GM23338 (cell line): ENCODE data around the gene KAT6B. TPM values are rescaled to one million over a fixed set of nuclear protein-coding genes. Genes with fewer than 3 reads are reported as not detected.

ENCODE experiments used
- ATAC-seq: fragments of 200-7000 bp; cut with Tn5 transposase; 3 replicates; pipeline ENCODE4 v1.9.1; 2020
- DNase-seq: peaks from one replicate; pipeline ENCODE4 v3.0.0-alpha.2; 2015; ENCODE audit warnings: low spot score
- H2AFZ ChIP-seq: fragments of 200-600 bp; sonication (generic); 2 replicates; pipeline ENCODE4 v1.8.0; 2016; ENCODE audit warnings: antibody characterized with exemption, mild to moderate bottlenecking, moderate library complexity
- H3F3A ChIP-seq: fragments of 200-600 bp; sonication (generic); replicated peaks from 2 replicates; pipeline ENCODE4 v1.8.0; 2017; ENCODE audit warnings: antibody characterized with exemption, mixed run types, low read depth
- H3K27ac ChIP-seq: fragments of 200-600 bp; sonication (generic); 2 replicates; pipeline ENCODE4 v1.6.1; 2016; ENCODE audit warnings: low read depth
- H3K27me3 ChIP-seq: fragments of 200-600 bp; sonication (generic); 2 replicates; pipeline ENCODE4 v1.8.0; 2016; ENCODE audit warnings: mild to moderate bottlenecking, mixed run types, moderate library complexity; ENCODE audit not compliant: insufficient read depth
- H3K36me3 ChIP-seq: fragments of 200-600 bp; sonication (generic); 2 replicates; pipeline ENCODE4 v1.8.0; 2016; ENCODE audit warnings: mild to moderate bottlenecking; ENCODE audit not compliant: insufficient read depth
- H3K4me1 ChIP-seq: fragments of 200-600 bp; sonication (generic); 2 replicates; pipeline ENCODE4 v1.8.0; 2016; ENCODE audit warnings: mild to moderate bottlenecking, moderate library complexity; ENCODE audit not compliant: insufficient read depth
- H3K4me2 ChIP-seq: fragments of 200-600 bp; sonication (generic); 2 replicates; pipeline ENCODE4 v1.7.1; 2017; ENCODE audit warnings: mixed run types
- H3K4me3 ChIP-seq: fragments of 200-600 bp; sonication (generic); 2 replicates; pipeline ENCODE4 v1.6.1; 2016; ENCODE audit warnings: mixed run types
- H3K79me2 ChIP-seq: fragments of 200-600 bp; sonication (generic); replicated peaks from 2 replicates; pipeline ENCODE4 v1.8.0; 2017; ENCODE audit warnings: mild to moderate bottlenecking; ENCODE audit not compliant: insufficient read depth
- H3K9me2 ChIP-seq: fragments of 200-600 bp; sonication (generic); 2 replicates; pipeline ENCODE4 v1.8.0; 2017; ENCODE audit not compliant: insufficient read depth
- H4K20me1 ChIP-seq: fragments of 200-600 bp; sonication (generic); replicated peaks from 2 replicates; pipeline ENCODE4 v1.8.0; 2017; ENCODE audit warnings: mild to moderate bottlenecking; ENCODE audit not compliant: insufficient read depth
- H3K27ac Mint-ChIP-seq: 2 replicates; pipeline ENCODE4 v1.8.0; 2020; ENCODE audit warnings: inconsistent platforms, mild to moderate bottlenecking, moderate library complexity, mixed read lengths
- H3K27me3 Mint-ChIP-seq: 3 replicates; pipeline ENCODE4 v1.8.0; 2022; ENCODE audit warnings: low read depth, mild to moderate bottlenecking, moderate library complexity, mixed read lengths, inconsistent platforms; ENCODE audit not compliant: insufficient read depth, poor library complexity
- H3K36me3 Mint-ChIP-seq: 3 replicates; pipeline ENCODE4 v1.8.0; 2021; ENCODE audit warnings: low read depth, mild to moderate bottlenecking, inconsistent platforms, moderate library complexity, mixed read lengths
- H3K4me1 Mint-ChIP-seq: 3 replicates; pipeline ENCODE4 v1.8.0; 2020; ENCODE audit warnings: mild to moderate bottlenecking, inconsistent platforms, mixed read lengths
- H3K4me3 Mint-ChIP-seq: 3 replicates; pipeline ENCODE4 v1.8.0; 2021; ENCODE audit warnings: moderate library complexity, mild to moderate bottlenecking, inconsistent platforms, mixed read lengths
- H3K9me3 Mint-ChIP-seq: 3 replicates; pipeline ENCODE4 v1.8.0; 2020; ENCODE audit warnings: moderate library complexity, mild to moderate bottlenecking, inconsistent platforms, mixed read lengths
- ETS1 ChIP-seq: IDR thresholded peaks from 2 replicates; pipeline ENCODE4 v1.6.1; 2016; ENCODE audit warnings: antibody characterized with exemption
- EZH2 ChIP-seq: fragments of 200-600 bp; sonication (generic); IDR thresholded peaks from one replicate; pipeline ENCODE4 v1.8.0; 2017; ENCODE audit warnings: antibody characterized with exemption, mild to moderate bottlenecking, low read depth; ENCODE audit not compliant: unreplicated experiment
- EZH2phosphoT487 ChIP-seq: fragments of 200-600 bp; sonication (generic); IDR thresholded peaks from one replicate; pipeline ENCODE4 v1.8.1; 2018; ENCODE audit warnings: antibody characterized with exemption; ENCODE audit not compliant: unreplicated experiment
- REST ChIP-seq: IDR thresholded peaks from one replicate; pipeline ENCODE4 v1.6.1; 2018; ENCODE audit warnings: antibody characterized with exemption; ENCODE audit not compliant: unreplicated experiment
- STAT1 ChIP-seq: IDR thresholded peaks from one replicate; pipeline ENCODE4 v1.6.1; 2016; ENCODE audit warnings: antibody characterized with exemption; ENCODE audit not compliant: unreplicated experiment
- ZNF114 ChIP-seq: fragments of 250-450 bp; sonication (Bioruptor Pico); IDR thresholded peaks from 2 replicates; pipeline ENCODE4 v1.5.0; 2020; ENCODE audit warnings: mild to moderate bottlenecking, moderate library complexity
- ZNF331 ChIP-seq: fragments of 250-450 bp; sonication (Bioruptor Pico); IDR thresholded peaks from 2 replicates; pipeline ENCODE4 v1.5.0; 2020; ENCODE audit warnings: low read depth, mild to moderate bottlenecking, moderate library complexity
- polyA plus RNA-seq: library from polyadenylated mRNA; unstranded; fragments of >200 nt; fragmentation: Nextera tagmentation; extraction: Ambion mirVana; gene quantifications from 2 replicates; pipeline ENCODE4 v1.2.1, GENCODE V29; 2016
- total RNA-seq: library from RNA; depleted of rRNA; stranded (reverse); fragments of >200 nt; shearing (Covaris generic); gene quantifications from 2 replicates; pipeline ENCODE4 v1.2.3, GENCODE V29; 2014

Gene KAT6B
- total and polyA plus RNA-seq, 2 experiments from 2014 or later, result 21.3 to 31.4 TPM

- H3K4me1 Mint-ChIP-seq, result peaks cover 11% of the 10 kb centered on the region
- H3K27ac Mint-ChIP-seq, result no peak overlapping the region
- no peaks in the 10 kb centered on the region for H3K4me1 ChIP-seq
- H3K79me2 ChIP-seq, result no peaks in the 10 kb centered on the region
- H3K36me3 Mint-ChIP-seq, result no peaks in the 10 kb centered on the region
- no peaks in the 10 kb centered on the region for H3K9me3 Mint-ChIP-seq
- no peak overlapping the region for H3K4me3 Mint-ChIP-seq
- H3K27me3 Mint-ChIP-seq, result no peaks in the 10 kb centered on the region
- no peak overlapping the region for H3K27ac ChIP-seq
- H3K4me2 ChIP-seq, result no peak overlapping the region
- no peaks in the 10 kb centered on the region for H3F3A ChIP-seq
- H4K20me1 ChIP-seq, result no peaks in the 10 kb centered on the region
- TF ChIP-seq REST, result no peak
- no peak for TF ChIP-seq EZH2phosphoT487
- TF ChIP-seq ETS1, result no peak
- TF ChIP-seq EZH2, result no peak
- TF ChIP-seq ZNF331, result no peak
- no peak for DNase-seq
- H3K4me3 ChIP-seq, result no peak overlapping the region
- no peaks in the 10 kb centered on the region for H3K36me3 ChIP-seq
- H2AFZ ChIP-seq, result no peak overlapping the region
- H3K27me3 ChIP-seq, result no peaks in the 10 kb centered on the region
- H3K9me2 ChIP-seq, result no peaks in the 10 kb centered on the region
- ATAC-seq, result no peak
These were observed 188.3 kb downstream of the KAT6B start for GRCh38 chr10:75014516-75015230.

- no peaks in the 10 kb centered on the region for H3K36me3 ChIP-seq
- no peaks in the 10 kb centered on the region for H3K9me3 Mint-ChIP-seq
- no peak for ATAC-seq
- TF ChIP-seq ZNF114 (CRISPR knock-in tag) (no peak), STAT1 (no peak), EZH2phosphoT487 (no peak), REST (no peak)
These were observed 189.0 kb downstream of the KAT6B start for GRCh38 chr10:75015442-75015841.

More at GRCh38 chr10:75015442-75015841, 189.0 kb downstream of the KAT6B start:
- peaks cover 11% of the 10 kb centered on the region for H3K4me1 Mint-ChIP-seq
- H3K27ac ChIP-seq, result no peak overlapping the region
- H3K9me2 ChIP-seq, result no peaks in the 10 kb centered on the region
- H3K27me3 ChIP-seq, result no peaks in the 10 kb centered on the region
- H3K4me3 Mint-ChIP-seq, result no peak overlapping the region
- H3K4me3 ChIP-seq, result no peak overlapping the region
- H3F3A ChIP-seq, result no peaks in the 10 kb centered on the region
- DNase-seq, result no peak
- H3K4me1 ChIP-seq, result no peaks in the 10 kb centered on the region
- H2AFZ ChIP-seq, result no peak overlapping the region
- no peak overlapping the region for H3K4me2 ChIP-seq
- no peaks in the 10 kb centered on the region for H4K20me1 ChIP-seq
- no peak overlapping the region for H3K27ac Mint-ChIP-seq
- no peaks in the 10 kb centered on the region for H3K27me3 Mint-ChIP-seq
- peaks cover 4% of the 10 kb centered on the region; the same call in 2 of the 3 replicates for H3K36me3 Mint-ChIP-seq
- no peaks in the 10 kb centered on the region for H3K79me2 ChIP-seq
